GM11168 (cell line): ENCODE data around the gene GLDC.
"Not testable (repeated sequence)": the region's sequence is repeated elsewhere in the genome, so short reads cannot be mapped to it uniquely, and the experiment has no call there.

Source experiments
- in situ Hi-C: fragments of 300-500 bp; cut with MboI; formaldehyde crosslinking; loops from one replicate; pipeline ENCODE4 v1.12.0; 2022; ENCODE audit warnings: low sequenced_read_pairs; ENCODE audit not compliant: unreplicated experiment

GLDC gene

GRCh38 chr9:6579613-6580012 is 65.9 kb downstream of the GLDC start:
- in situ Hi-C loops: loop anchor here (5.0 kb wide), 1 partner anchor 63 kb away; no protein-coding TSS in a partner anchor

DNA sequence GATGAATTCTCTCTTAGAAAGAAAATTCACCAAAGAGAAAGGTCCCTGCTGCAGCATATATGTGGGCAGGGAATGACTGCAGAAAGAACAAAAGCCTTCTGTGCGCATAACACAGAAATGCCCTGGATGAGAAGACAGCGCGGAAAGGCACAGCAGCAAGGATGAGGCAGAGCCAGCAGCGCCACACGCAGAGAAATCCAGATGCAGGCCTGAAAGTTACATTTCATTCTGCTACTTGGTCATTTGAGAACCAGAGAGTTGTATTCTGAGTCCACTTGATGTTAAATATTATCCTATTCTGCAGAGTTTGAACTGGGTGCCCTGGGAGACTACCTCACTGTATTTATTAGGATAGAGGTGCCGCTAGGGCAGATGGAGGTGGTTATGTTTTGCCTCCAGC is 68.5 kb downstream of the GLDC start:
- in situ Hi-C loops: no loop called here

- in situ Hi-C loops: no loop called here
Observed at GRCh38 chr9:6575324-6576034, 70.0 kb downstream of the GLDC start.

- in situ Hi-C loops: loop anchor here (10.0 kb wide), 1 partner anchor 202 kb away; no protein-coding TSS in a partner anchor
Observed at GRCh38 chr9:6567140-6567591, 78.4 kb downstream of the GLDC start.

GRCh38 chr9:6566409-6567139 is 79.0 kb downstream of the GLDC start:
- in situ Hi-C loops: loop anchor here (10.0 kb wide), 1 partner anchor 202 kb away; no protein-coding TSS in a partner anchor

DNA sequence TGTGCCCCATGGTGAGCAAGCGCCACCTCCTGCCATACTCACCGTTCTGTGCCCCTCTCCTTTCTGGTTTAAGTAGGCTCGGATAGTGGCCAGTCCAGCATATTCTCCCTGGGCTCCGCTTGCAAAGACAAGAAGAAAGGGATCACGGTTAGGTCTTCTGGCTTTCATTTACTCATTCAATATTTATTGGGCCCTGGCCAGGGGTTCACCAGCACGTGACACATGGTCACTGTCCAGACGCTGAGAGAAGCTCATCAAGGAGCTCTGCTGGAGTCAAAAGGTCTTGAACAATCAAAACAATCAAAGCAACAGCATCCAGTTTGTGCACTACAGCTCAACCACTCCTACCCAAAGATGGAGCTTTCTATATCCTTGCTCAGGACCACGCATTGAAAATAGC is 80.2 kb downstream of the GLDC start:
- in situ Hi-C loops: loop anchor here (10.0 kb wide), 1 partner anchor 201 kb away; no protein-coding TSS in a partner anchor

DNA sequence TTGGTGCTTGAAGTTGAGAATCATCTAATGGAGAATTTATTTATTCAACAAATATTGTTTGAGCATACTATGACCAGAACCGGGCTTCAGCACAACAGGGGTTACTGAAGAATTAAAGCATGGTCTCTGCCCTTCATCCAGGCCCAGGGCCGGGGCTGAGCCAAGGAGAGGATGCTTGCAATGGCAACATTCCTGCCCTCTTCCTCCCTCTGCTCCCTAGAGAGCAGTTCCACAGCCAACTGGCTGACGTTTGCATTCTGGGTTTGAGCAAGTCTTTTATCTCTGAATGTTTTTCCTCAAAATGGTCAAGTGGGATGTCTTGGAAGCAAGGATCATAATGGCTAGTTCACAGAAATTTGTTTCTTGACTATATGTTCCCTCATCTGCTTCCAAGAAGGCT is 80.7 kb downstream of the GLDC start:
- in situ Hi-C loops: loop anchor here (10.0 kb wide), 1 partner anchor 200 kb away; no protein-coding TSS in a partner anchor

DNA sequence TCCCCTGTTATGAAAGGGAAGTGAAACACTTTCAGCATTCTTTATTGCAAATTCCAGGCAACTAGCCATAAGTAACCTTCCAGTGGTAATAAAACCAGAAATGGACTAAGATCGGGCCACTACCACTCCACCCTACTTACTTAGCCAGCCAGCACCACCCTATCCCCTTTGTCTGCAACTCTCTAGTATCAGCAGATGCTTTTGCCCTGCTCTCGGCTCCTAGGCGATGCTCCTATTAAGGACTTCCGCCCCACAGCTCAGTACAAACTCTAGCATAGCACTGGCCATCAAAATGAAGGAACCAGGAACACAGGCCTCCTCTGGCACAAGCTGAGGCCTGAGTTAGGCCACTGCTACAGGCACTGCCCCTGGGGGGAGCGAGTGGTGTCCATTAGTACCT is 81.2 kb downstream of the GLDC start:
- in situ Hi-C loops: loop anchor here (10.0 kb wide), 1 partner anchor 200 kb away; no protein-coding TSS in a partner anchor

- in situ Hi-C loops: loop anchor here (10.0 kb wide), 1 partner anchor 198 kb away; no protein-coding TSS in a partner anchor
Observed at GRCh38 chr9:6562871-6563430, 82.6 kb downstream of the GLDC start.

- in situ Hi-C loops: loop anchor here (10.0 kb wide), 1 partner anchor 197 kb away; no protein-coding TSS in a partner anchor
Observed at GRCh38 chr9:6562201-6562600, 83.3 kb downstream of the GLDC start.

DNA sequence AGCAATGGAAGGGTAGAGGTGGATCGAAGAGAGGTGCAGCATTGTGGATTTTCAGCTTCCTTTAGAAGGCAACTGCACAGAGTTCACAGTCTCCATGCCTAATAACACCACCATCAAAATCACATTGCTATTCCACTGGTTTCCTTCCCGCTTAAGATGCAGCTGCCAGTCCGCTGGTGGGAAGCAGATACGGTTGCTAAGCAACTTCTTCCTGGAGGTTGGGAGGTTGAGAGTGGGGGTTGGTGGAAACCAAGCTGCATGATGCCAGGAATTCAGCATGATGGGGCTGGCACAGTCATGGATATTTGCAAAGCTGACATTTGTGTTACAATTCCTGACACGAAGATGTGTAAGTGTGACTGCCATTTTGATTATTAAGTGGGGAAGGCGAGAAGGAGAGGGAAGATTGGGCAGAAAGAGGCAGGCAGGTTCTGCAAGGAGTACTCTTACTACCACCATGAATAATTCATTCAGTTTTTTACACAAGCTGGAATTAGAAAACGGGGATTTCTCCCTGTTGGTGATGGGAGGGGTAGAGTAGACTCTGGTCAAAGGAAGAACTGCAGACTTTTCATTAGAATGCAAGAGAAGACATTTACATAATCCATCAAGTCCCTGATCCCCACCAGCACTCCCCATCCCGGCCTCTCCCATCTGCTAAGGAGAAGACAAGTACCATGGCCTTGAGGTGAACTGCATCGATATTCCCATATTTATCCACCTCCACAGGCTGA is 87.5 kb downstream of the GLDC start:
- in situ Hi-C loops: no loop called here

DNA sequence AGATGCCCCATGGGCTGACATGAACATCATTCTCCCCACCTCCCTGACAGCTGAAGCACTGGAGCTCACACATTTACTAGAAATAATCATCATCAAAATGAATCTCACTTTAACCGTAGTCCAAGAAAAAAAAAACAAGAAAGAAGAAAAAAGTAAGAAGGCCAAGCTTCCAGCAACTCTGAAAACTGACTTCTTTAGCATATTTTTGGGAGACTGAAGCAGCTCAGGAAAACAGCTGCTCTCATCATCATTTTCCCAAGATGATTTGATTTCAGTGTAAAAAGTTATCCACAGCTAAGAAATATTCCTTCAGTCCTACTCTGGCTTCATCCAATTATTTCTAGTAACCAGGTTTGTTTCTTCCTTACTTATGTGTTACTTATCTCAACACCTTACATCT is 91.7 kb downstream of the GLDC start:
- in situ Hi-C loops: no loop called here

DNA sequence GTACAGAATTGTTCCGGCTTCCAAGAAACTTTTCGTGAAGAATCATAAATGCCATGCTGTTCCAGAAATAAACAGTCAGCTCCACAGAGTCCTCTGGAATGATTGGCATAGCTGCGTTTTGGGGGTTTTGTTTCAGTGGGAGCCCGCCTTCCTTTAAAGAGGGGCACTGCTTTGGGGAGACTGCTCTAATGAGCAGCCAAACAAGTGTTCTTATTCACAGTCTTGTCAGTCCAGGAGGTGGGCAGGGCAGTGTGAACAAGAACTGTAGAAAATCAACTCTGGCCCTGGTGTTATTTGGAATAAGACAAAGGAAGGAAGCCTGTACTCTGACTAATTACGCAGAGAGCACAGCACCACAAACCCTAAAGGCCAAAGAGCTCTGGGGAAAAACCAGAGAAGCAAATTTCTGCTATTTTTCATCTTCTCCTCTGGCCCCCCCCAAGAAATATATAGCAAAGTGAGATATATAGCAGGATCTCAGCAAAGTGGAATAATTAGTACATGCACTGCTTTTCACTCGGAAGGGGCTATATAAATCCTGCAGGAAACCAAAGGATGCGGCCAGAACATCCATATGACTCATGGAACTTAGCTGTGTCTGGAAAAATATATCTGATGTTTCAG is 92.9 kb downstream of the GLDC start:
- in situ Hi-C loops: no loop called here

DNA sequence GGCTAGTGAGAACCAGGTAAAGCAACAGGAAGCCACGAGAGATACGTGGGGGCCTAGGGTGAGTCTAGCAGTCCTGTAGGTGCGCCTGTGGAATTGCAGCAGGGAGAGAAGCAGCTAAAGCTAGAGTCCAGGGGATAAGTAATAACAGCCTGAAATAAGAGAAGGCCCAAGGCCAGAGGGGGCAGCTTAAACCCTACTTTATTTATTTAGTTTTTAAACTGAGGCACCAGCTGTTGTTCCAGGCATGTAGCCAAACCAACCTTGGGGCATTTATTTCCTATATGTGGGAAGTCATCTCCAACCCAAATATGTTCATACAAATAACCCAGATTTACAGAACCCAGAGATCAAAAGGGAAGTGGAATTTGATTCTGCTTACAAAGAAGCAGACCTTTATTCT is 93.5 kb downstream of the GLDC start:
- in situ Hi-C loops: no loop called here

GRCh38 chr9:6551136-6551535 is 94.4 kb downstream of the GLDC start:
- in situ Hi-C loops: no loop called here

DNA sequence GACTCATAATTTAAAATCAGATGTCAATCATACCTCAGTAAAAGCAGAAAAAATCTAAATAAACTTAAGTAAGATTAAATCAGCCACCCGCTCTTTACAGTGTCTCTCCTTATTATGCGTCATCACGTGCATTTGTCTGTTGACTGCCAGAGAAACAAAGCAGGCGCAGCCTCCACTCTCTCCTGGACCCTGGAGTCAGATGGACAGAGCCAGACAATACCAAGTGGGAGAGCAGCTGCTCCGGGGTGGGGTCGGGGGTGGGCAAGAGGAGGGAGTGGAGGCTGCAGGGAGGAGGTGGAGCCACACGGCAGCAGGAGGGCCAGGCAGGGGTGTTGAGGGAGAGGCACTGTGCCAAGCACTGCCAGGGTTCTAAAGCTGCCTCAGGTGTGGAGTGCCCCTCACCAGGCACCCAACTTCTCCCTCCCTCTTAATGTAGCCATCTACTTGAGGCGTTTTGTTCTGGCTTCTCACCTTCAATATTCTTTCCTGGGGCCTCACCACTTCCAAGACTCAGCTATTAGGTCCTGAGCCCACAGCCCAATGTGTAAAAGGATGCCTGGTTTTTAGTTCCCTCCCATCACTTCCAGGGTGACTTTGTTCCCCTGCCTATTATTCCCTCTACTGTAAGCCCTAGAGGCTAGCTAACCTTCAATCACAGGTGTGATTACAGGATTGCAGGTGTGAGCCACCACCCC is 96.3 kb downstream of the GLDC start:
- in situ Hi-C loops: no loop called here

DNA sequence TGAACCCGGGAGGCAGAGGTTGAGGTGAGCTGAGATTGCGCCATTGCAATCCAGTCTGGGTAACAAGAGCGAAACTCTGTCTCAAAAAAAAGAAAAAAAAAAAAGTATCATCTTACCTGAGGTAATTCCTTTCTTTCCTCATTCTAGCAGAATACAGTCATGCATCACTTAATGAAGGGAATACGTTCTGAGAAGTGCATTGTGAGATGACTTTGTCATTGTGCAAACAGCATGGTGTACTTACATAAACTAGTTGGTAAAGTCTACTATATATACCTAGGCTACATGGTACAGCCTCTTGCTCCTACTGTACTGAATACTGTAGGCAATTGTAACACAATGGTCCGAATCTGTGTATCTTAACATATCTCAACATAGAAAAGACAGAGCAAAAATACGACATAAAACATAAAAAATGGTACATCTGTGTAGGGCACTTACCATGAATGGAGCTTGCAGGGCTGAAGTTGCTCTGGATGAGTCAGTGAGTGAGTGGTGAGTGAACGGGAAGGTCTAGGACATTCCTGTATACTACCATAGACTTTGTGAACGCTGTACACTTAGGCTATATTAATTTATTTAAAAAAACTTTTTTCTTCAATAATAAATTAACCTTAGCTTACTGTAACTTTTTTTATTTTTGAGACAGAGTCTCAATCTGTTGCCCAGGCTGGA is 100.4 kb downstream of the GLDC start:
- in situ Hi-C loops: no loop called here

- in situ Hi-C loops: no loop called here
Observed at GRCh38 chr9:6543204-6543603, 102.3 kb downstream of the GLDC start.

- in situ Hi-C loops: not testable (repeated sequence)
Observed at GRCh38 chr9:6542617-6543016, 102.9 kb downstream of the GLDC start.
